Liver (tissue), 9 donors: ENCODE results near the gene SLCO2A1. TPM values are rescaled to one million over a fixed set of nuclear protein-coding genes. Genes with fewer than 3 reads are reported as not detected.

Experiments used
- DNase-seq: peaks from one replicate; pipeline ENCODE4 v3.0.0-alpha.2; 2017; ENCODE audit warnings: low spot score
- H3K27ac ChIP-seq, 2 donors: one replicate each; pipeline ENCODE4 v1.7.0; 2013; ENCODE audit warnings: inconsistent platforms in 2 of 2, low read length in 2 of 2, control low read depth in 1 of 2, low read depth in 1 of 2, mild to moderate bottlenecking in 1 of 2
- H3K27me3 ChIP-seq, 4 donors: one replicate each; pipeline versions ENCODE4 v1.6.1 to v1.7.0; 2013; ENCODE audit warnings: low read length in 3 of 4, inconsistent platforms in 1 of 4, mild to moderate bottlenecking in 1 of 4, moderate library complexity in 1 of 4; ENCODE audit not compliant: control insufficient read depth in 4 of 4, insufficient read depth in 4 of 4
- H3K36me3 ChIP-seq, 4 donors: one replicate each; pipeline versions ENCODE4 v1.6.1 to v1.7.0; 2013; ENCODE audit warnings: low read length in 3 of 4, mild to moderate bottlenecking in 3 of 4, low read depth in 1 of 4, moderate library complexity in 1 of 4; ENCODE audit not compliant: control insufficient read depth in 4 of 4, insufficient read depth in 3 of 4
- H3K4me1 ChIP-seq, 4 donors: one replicate each; pipeline versions ENCODE4 v1.6.1 to v1.7.0; 2013; ENCODE audit warnings: low read length in 3 of 4, mild to moderate bottlenecking in 3 of 4, moderate library complexity in 1 of 4; ENCODE audit not compliant: control insufficient read depth in 4 of 4, insufficient read depth in 4 of 4
- H3K4me3 ChIP-seq, 3 donors: one replicate each; pipeline versions ENCODE4 v1.6.1 to v1.7.0; 2013; ENCODE audit warnings: low read length in 3 of 3, control low read depth in 1 of 3, low read depth in 1 of 3, mild to moderate bottlenecking in 1 of 3
- H3K9ac ChIP-seq, 2 donors: one replicate each; pipeline ENCODE4 v1.7.0; 2013; ENCODE audit warnings: low read length in 2 of 2, mild to moderate bottlenecking in 2 of 2, moderate library complexity in 2 of 2, control low read depth in 1 of 2, low read depth in 1 of 2
- H3K9me3 ChIP-seq, 4 donors: one replicate each; pipeline versions ENCODE4 v1.6.1 to v1.7.0; 2013; ENCODE audit warnings: low read length in 3 of 4; ENCODE audit not compliant: control insufficient read depth in 4 of 4
- ATF3 ChIP-seq: IDR thresholded peaks from 2 replicates; pipeline ENCODE4 v1.6.1; 2016; ENCODE audit warnings: antibody characterized with exemption
- CTCF ChIP-seq: fragments of 150-350 bp; IDR thresholded peaks from 2 replicates; pipeline ENCODE4 v1.5.1; 2017; ENCODE audit warnings: improper control_type of control experiment, low read depth, low read length; ENCODE audit not compliant: missing input control
- EGR1 ChIP-seq, 2 donors: IDR thresholded peaks; 2 replicates each; pipeline ENCODE4 v1.6.1; 2016 to 2018; ENCODE audit warnings: antibody characterized with exemption in 2 of 2, low read depth in 2 of 2
- FOXA1 ChIP-seq: IDR thresholded peaks from 2 replicates; pipeline ENCODE4 v1.6.1; 2016; ENCODE audit warnings: antibody characterized with exemption
- FOXA2 ChIP-seq: IDR thresholded peaks from 2 replicates; pipeline ENCODE4 v1.6.1; 2016; ENCODE audit warnings: antibody characterized with exemption
- GABPA ChIP-seq, 2 donors: IDR thresholded peaks in 1 of 2; conservative IDR thresholded peaks in 1 of 2; 2 replicates each; pipeline ENCODE4 v1.6.1; 2016; ENCODE audit warnings: antibody characterized with exemption in 2 of 2, mild to moderate bottlenecking in 1 of 2, moderate library complexity in 1 of 2
- HNF4A ChIP-seq, 2 donors: conservative IDR thresholded peaks; 2 replicates each; pipeline ENCODE4 v1.6.1; 2016; ENCODE audit warnings: antibody characterized with exemption in 2 of 2, mild to moderate bottlenecking in 2 of 2
- HNF4G ChIP-seq: IDR thresholded peaks from 2 replicates; pipeline ENCODE4 v1.6.1; 2016; ENCODE audit warnings: antibody characterized with exemption
- JUND ChIP-seq, 2 donors: IDR thresholded peaks; 2 replicates each; pipeline ENCODE4 v1.6.1; 2016; ENCODE audit warnings: antibody characterized with exemption in 2 of 2
- MAX ChIP-seq: IDR thresholded peaks from 2 replicates; pipeline ENCODE4 v1.6.1; 2016; ENCODE audit warnings: antibody characterized with exemption
- NR2F2 ChIP-seq: IDR thresholded peaks from 2 replicates; pipeline ENCODE4 v1.6.1; 2016; ENCODE audit warnings: antibody characterized with exemption
- RAD21 ChIP-seq, 2 donors: IDR thresholded peaks; 2 replicates each; pipeline ENCODE4 v1.6.1; 2016; ENCODE audit warnings: antibody characterized with exemption in 2 of 2, mild to moderate bottlenecking in 2 of 2
- REST ChIP-seq: IDR thresholded peaks from 2 replicates; pipeline ENCODE4 v1.6.1; 2016; ENCODE audit warnings: antibody characterized with exemption, mild to moderate bottlenecking
- RXRA ChIP-seq, 2 donors: IDR thresholded peaks; 2 replicates each; pipeline ENCODE4 v1.6.1; 2017 to 2018; ENCODE audit warnings: antibody characterized with exemption in 2 of 2, mild to moderate bottlenecking in 1 of 2
- SP1 ChIP-seq: IDR thresholded peaks from 2 replicates; pipeline ENCODE4 v1.6.1; 2018; ENCODE audit warnings: antibody characterized with exemption, mild to moderate bottlenecking
- TAF1 ChIP-seq: conservative IDR thresholded peaks from 2 replicates; pipeline ENCODE4 v1.6.1; 2016; ENCODE audit warnings: antibody characterized with exemption, mild to moderate bottlenecking
- YY1 ChIP-seq: IDR thresholded peaks from 2 replicates; pipeline ENCODE4 v1.6.1; 2016; ENCODE audit warnings: antibody characterized with exemption, mild to moderate bottlenecking
- ZBTB33 ChIP-seq: IDR thresholded peaks from 2 replicates; pipeline ENCODE4 v1.6.1; 2016; ENCODE audit warnings: antibody characterized with exemption
- WGBS: extraction: QIAGEN DNeasy Blood & Tissue Kit; methylation state at CpG from one replicate; pipeline ENCODE4 v1.1.7; 2013; 5-methylcytosine and 5-hydroxymethylcytosine counted together
- polyA plus RNA-seq, 2 donors: library from polyadenylated mRNA; stranded (reverse) in 1 of 2; unstranded in 1 of 2; fragments of 200-250 nt in 1 of 2; fragments of >200 nt in 1 of 2; fragmentation: Nextera tagmentation in 1 of 2; extraction: Ambion mirVana in 1 of 2; gene quantifications; one replicate each; pipeline versions ENCODE4 v1.2.1 to v1.2.3, GENCODE V29; 2013 to 2015
- total RNA-seq, 2 donors: library from RNA; depleted of rRNA; stranded (reverse); fragments of >200 nt; gene quantifications; one replicate each; pipeline ENCODE4 v1.2.3, GENCODE V29; 2014
- donor health status: healthy.
- donor health status: healthy.
- donor health status: healthy.
- donor health status: healthy.
- donor health status: healthy.

The SLCO2A1 gene
- total and polyA plus RNA-seq, 4 donors, result 0.56 to 3.1 (median 2.2) TPM

- Histone ChIP-seq H3K27me3 (no peaks in the 10 kb centered on the region), H3K4me1 (no peaks in the 10 kb centered on the region), H3K4me3 (no peak overlapping the region), H3K27ac (no peak overlapping the region), H3K9ac (no peak overlapping the region), H3K9me3 (no peaks in the 10 kb centered on the region), H3K36me3 (no peaks in the 10 kb centered on the region)
- over 99% methylated on average over 2 of the region's 2 CpGs for WGBS
- TF ChIP-seq TAF1, result no peak
- no peak for TF ChIP-seq HNF4G
- no peak for TF ChIP-seq RAD21 (IDR thresholded peaks at IDR 0.05)
- TF ChIP-seq ATF3, result no peak
- TF ChIP-seq GABPA (IDR thresholded peaks at IDR 0.05 in 1 of 2, conservative IDR thresholded peaks at IDR 0.05 in 1 of 2), result no peak
- TF ChIP-seq MAX, result no peak
- TF ChIP-seq HNF4A (conservative IDR thresholded peaks at IDR 0.05), result no peak
- TF ChIP-seq ZBTB33, result no peak
- no peak for TF ChIP-seq FOXA2
- no peak for TF ChIP-seq JUND (IDR thresholded peaks at IDR 0.05)
- no peak for TF ChIP-seq REST
- TF ChIP-seq EGR1 (IDR thresholded peaks at IDR 0.05; ENCODE audit: low read depth in 2 of 2), result no peak
- no peak for TF ChIP-seq SP1
- no peak for TF ChIP-seq FOXA1
- TF ChIP-seq YY1, result no peak
- no peak for TF ChIP-seq CTCF
- TF ChIP-seq NR2F2, result no peak
- TF ChIP-seq RXRA (IDR thresholded peaks at IDR 0.05), result no peak
- DNase-seq, result no peak
These were observed 15.5 kb downstream of the SLCO2A1 start for GRCh38 chr3:134014270-134014669.
